HepG2 (cell line): Measurements from ENCODE around the gene RASIP1.

Experiments used
- EZH2 ChIP-seq: conservative IDR thresholded peaks from 2 replicates; pipeline ENCODE4 v1.6.1; 2012; ENCODE audit warnings: mild to moderate bottlenecking, low read depth, low read length, moderate library complexity
- HCFC1 ChIP-seq: fragments of 150-350 bp; IDR thresholded peaks from 2 replicates; pipeline ENCODE4 v1.6.1; 2014; ENCODE audit warnings: low read depth, low read length
- JUNB ChIP-seq: sonication (generic); formaldehyde crosslinking; IDR thresholded peaks from 2 replicates; pipeline ENCODE4 v1.8.0; 2022; ENCODE audit warnings: missing genetic modification reagents, mild to moderate bottlenecking, borderline replicate concordance
- JUND ChIP-seq: sonication (generic); formaldehyde crosslinking; IDR thresholded peaks from 2 replicates; pipeline ENCODE4 v1.8.0; 2022; ENCODE audit warnings: mild to moderate bottlenecking, missing genetic modification reagents
- KDM5B ChIP-seq: sonication (generic); formaldehyde crosslinking; IDR thresholded peaks from 2 replicates; pipeline ENCODE4 v1.4.0; 2020; ENCODE audit warnings: missing genetic modification reagents, mild to moderate bottlenecking, borderline replicate concordance
- POLR2A ChIP-seq, 2 experiments: IDR thresholded peaks; 2 replicates each; pipeline ENCODE4 v1.6.1; 2011; ENCODE audit warnings: low read depth in 2 of 2, low read length in 2 of 2, mild to moderate bottlenecking in 1 of 2, moderate library complexity in 1 of 2; ENCODE audit not compliant: insufficient read depth in 1 of 2
- TRIM24 ChIP-seq: sonication (generic); formaldehyde crosslinking; IDR thresholded peaks from 2 replicates; pipeline ENCODE4 v1.8.0; 2022; ENCODE audit warnings: mild to moderate bottlenecking, missing genetic modification reagents
- YY1 ChIP-seq: IDR thresholded peaks from 2 replicates; pipeline ENCODE4 v1.6.1; 2011; ENCODE audit warnings: low read length, low read depth, moderate library complexity, mild to moderate bottlenecking; ENCODE audit not compliant: insufficient read depth, insufficient replicate concordance
- ZBTB8A ChIP-seq: sonication (generic); formaldehyde crosslinking; IDR thresholded peaks from 2 replicates; pipeline ENCODE4 v1.4.0; 2020; ENCODE audit warnings: mild to moderate bottlenecking, low read depth, missing genetic modification reagents, borderline replicate concordance
- ZKSCAN1 ChIP-seq: fragments of 150-350 bp; IDR thresholded peaks from 2 replicates; pipeline ENCODE4 v1.6.1; 2014; ENCODE audit warnings: low read length
- TF ChIP-seq, protein P1 (sequence below): sonication (generic); formaldehyde crosslinking; IDR thresholded peaks from 2 replicates; pipeline ENCODE4 v1.5.0; 2020; ENCODE audit warnings: mild to moderate bottlenecking, missing genetic modification reagents, moderate library complexity
- TF ChIP-seq, protein P2 (sequence below): IDR thresholded peaks from 2 replicates; pipeline ENCODE4 v1.6.1; 2012; ENCODE audit warnings: inconsistent platforms
- TF ChIP-seq, protein P3 (sequence below): sonication (generic); formaldehyde crosslinking; IDR thresholded peaks from 2 replicates; pipeline ENCODE4 v1.5.0; 2020; ENCODE audit warnings: missing genetic modification reagents
- TF ChIP-seq, protein P4 (sequence below): fragments of 450-650 bp; IDR thresholded peaks from 2 replicates; pipeline ENCODE4 v1.6.1; 2017; ENCODE audit warnings: mild to moderate bottlenecking

DNA sequence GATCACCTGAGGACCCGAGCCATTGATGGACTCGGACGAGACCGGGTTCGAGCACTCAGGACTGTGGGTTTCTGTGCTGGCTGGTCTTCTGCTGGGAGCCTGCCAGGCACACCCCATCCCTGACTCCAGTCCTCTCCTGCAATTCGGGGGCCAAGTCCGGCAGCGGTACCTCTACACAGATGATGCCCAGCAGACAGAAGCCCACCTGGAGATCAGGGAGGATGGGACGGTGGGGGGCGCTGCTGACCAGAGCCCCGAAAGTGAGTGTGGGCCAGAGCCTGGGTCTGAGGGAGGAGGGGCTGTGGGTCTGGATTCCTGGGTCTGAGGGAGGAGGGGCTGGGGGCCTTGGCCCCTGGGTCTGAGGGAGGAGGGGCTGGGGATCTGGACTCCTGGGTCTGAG is 15.8 kb upstream of the RASIP1 start:
- TF ChIP-seq ZKSCAN1, result no peak
- TF ChIP-seq JUND (CRISPR knock-in tag), result no peak
- TF ChIP-seq HCFC1, result no peak
- TF ChIP-seq YY1, result no peak
- TF ChIP-seq, protein P1, sequence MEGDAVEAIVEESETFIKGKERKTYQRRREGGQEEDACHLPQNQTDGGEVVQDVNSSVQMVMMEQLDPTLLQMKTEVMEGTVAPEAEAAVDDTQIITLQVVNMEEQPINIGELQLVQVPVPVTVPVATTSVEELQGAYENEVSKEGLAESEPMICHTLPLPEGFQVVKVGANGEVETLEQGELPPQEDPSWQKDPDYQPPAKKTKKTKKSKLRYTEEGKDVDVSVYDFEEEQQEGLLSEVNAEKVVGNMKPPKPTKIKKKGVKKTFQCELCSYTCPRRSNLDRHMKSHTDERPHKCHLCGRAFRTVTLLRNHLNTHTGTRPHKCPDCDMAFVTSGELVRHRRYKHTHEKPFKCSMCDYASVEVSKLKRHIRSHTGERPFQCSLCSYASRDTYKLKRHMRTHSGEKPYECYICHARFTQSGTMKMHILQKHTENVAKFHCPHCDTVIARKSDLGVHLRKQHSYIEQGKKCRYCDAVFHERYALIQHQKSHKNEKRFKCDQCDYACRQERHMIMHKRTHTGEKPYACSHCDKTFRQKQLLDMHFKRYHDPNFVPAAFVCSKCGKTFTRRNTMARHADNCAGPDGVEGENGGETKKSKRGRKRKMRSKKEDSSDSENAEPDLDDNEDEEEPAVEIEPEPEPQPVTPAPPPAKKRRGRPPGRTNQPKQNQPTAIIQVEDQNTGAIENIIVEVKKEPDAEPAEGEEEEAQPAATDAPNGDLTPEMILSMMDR, result no peak
- TF ChIP-seq, protein P2, sequence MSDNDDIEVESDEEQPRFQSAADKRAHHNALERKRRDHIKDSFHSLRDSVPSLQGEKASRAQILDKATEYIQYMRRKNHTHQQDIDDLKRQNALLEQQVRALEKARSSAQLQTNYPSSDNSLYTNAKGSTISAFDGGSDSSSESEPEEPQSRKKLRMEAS, result no peak
- TF ChIP-seq, protein P3, sequence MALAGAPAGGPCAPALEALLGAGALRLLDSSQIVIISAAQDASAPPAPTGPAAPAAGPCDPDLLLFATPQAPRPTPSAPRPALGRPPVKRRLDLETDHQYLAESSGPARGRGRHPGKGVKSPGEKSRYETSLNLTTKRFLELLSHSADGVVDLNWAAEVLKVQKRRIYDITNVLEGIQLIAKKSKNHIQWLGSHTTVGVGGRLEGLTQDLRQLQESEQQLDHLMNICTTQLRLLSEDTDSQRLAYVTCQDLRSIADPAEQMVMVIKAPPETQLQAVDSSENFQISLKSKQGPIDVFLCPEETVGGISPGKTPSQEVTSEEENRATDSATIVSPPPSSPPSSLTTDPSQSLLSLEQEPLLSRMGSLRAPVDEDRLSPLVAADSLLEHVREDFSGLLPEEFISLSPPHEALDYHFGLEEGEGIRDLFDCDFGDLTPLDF (CRISPR knock-in tag), result no peak
- TF ChIP-seq POLR2A (IDR thresholded peaks at IDR 0.05; ENCODE audit: insufficient read depth in 1 of 2, low read depth in 2 of 2, low read length in 2 of 2), result no peak
- TF ChIP-seq ZBTB8A (CRISPR knock-in tag), result no peak
- TF ChIP-seq JUNB (CRISPR knock-in tag), result no peak
- TF ChIP-seq EZH2, result no peak
- TF ChIP-seq KDM5B, result no peak
- TF ChIP-seq, protein P4, sequence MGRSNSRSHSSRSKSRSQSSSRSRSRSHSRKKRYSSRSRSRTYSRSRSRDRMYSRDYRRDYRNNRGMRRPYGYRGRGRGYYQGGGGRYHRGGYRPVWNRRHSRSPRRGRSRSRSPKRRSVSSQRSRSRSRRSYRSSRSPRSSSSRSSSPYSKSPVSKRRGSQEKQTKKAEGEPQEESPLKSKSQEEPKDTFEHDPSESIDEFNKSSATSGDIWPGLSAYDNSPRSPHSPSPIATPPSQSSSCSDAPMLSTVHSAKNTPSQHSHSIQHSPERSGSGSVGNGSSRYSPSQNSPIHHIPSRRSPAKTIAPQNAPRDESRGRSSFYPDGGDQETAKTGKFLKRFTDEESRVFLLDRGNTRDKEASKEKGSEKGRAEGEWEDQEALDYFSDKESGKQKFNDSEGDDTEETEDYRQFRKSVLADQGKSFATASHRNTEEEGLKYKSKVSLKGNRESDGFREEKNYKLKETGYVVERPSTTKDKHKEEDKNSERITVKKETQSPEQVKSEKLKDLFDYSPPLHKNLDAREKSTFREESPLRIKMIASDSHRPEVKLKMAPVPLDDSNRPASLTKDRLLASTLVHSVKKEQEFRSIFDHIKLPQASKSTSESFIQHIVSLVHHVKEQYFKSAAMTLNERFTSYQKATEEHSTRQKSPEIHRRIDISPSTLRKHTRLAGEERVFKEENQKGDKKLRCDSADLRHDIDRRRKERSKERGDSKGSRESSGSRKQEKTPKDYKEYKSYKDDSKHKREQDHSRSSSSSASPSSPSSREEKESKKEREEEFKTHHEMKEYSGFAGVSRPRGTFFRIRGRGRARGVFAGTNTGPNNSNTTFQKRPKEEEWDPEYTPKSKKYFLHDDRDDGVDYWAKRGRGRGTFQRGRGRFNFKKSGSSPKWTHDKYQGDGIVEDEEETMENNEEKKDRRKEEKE, result no peak
- TF ChIP-seq TRIM24 (CRISPR knock-in tag), result no peak
